GM19324 (cell line): ENCODE data around the gene USP32.
"Not testable (repeated sequence)": the region's sequence is repeated elsewhere in the genome, so short reads cannot be mapped to it uniquely, and the experiment has no call there.

Experiments
- ATAC-seq: cut with Tn5 transposase; IDR thresholded peaks from one replicate; pipeline ENCODE4 v1.9.1; 2021; ENCODE audit warnings: mild to moderate bottlenecking, moderate library complexity; ENCODE audit not compliant: unreplicated experiment, low FRiP score

USP32 gene

GRCh38 chr17:60186846-60187745 is 204.8 kb downstream of the USP32 start:
- not testable (repeated sequence) for ATAC-seq

GRCh38 chr17:60186372-60186771 is 205.6 kb downstream of the USP32 start:
- not testable (repeated sequence) for ATAC-seq

- not testable (repeated sequence) for ATAC-seq
These were observed 211.6 kb downstream of the USP32 start for GRCh38 chr17:60180380-60180779.

- ATAC-seq, result not testable (repeated sequence)
These were observed 213.8 kb downstream of the USP32 start for GRCh38 chr17:60178180-60178579.

GRCh38 chr17:60176763-60177162 is 215.2 kb downstream of the USP32 start:
- ATAC-seq, result not testable (repeated sequence)

- ATAC-seq, result not testable (repeated sequence)
These were observed 217.2 kb downstream of the USP32 start for GRCh38 chr17:60174767-60175166.

- no peak for ATAC-seq
These were observed 217.9 kb downstream of the USP32 start for GRCh38 chr17:60174035-60174434.

GRCh38 chr17:60173304-60173819 is 218.6 kb downstream of the USP32 start:
- ATAC-seq, result no peak

- no peak for ATAC-seq
These were observed 220.2 kb downstream of the USP32 start for GRCh38 chr17:60171753-60172079.

GRCh38 chr17:60170835-60171752 is 220.8 kb downstream of the USP32 start:
- ATAC-seq, result no peak

- no peak for ATAC-seq
These were observed 221.8 kb downstream of the USP32 start for GRCh38 chr17:60169921-60170817.

- no peak for ATAC-seq
These were observed 223.3 kb downstream of the USP32 start for GRCh38 chr17:60168654-60169053.

- ATAC-seq, result no peak
These were observed 224.7 kb downstream of the USP32 start for GRCh38 chr17:60167065-60167741.

- no peak for ATAC-seq
These were observed 226.0 kb downstream of the USP32 start for GRCh38 chr17:60165971-60166370.

- ATAC-seq, result no peak
These were observed 226.7 kb downstream of the USP32 start for GRCh38 chr17:60165223-60165622.

- ATAC-seq, result no peak
These were observed 227.2 kb downstream of the USP32 start for GRCh38 chr17:60164697-60165096.

- ATAC-seq, result no peak
These were observed 227.8 kb downstream of the USP32 start for GRCh38 chr17:60164164-60164563.

- no peak for ATAC-seq
These were observed 228.7 kb downstream of the USP32 start for GRCh38 chr17:60163108-60163784.
